Gastroesophageal sphincter (tissue), 3 donors: ENCODE results near the gene DNAH8.

Experiments used
- CTCF ChIP-seq, 4 experiments: fragments of 200-600 bp in 2 of 4; fragments of 450-650 bp in 2 of 4; sonication (generic) in 1 of 4; IDR thresholded peaks; one replicate each; pipeline ENCODE4 v1.5.1; 2017 to 2019; ENCODE audit warnings: antibody characterized with exemption in 4 of 4, mild to moderate bottlenecking in 2 of 4, moderate library complexity in 2 of 4
- POLR2AphosphoS5 ChIP-seq: sonication (generic); formaldehyde crosslinking; IDR thresholded peaks from one replicate; pipeline ENCODE4 v1.6.1; 2017; ENCODE audit warnings: antibody characterized with exemption

GRCh38 chr6:38871741-38872568, 156.8 kb downstream of the DNAH8 start:
- peak; percentile 46 to 77 (median 56) for TF ChIP-seq CTCF (IDR thresholded peaks at IDR 0.05)
- TF ChIP-seq POLR2AphosphoS5, result no peak
